C1 segment of cervical spinal cord (tissue), 14 donors: ENCODE results near the gene TTC9B.
A peak's percentile ranks its signal among the peaks of the same experiment; 100 is the strongest.

Experiments
- DNase-seq, 14 donors: peaks; one replicate each; lab custom pipeline; 2025; lab: John Stamatoyannopoulos, UW

The TTC9B gene

GRCh38 chr19:40217934-40218890 lies at the start of gene TTC9B:
TTC9B (minus strand) TSS chr19:40218384; CDS start chr19:40218381, 3 bp downstream.
- DNase-seq, result peak in 8 of 14 donors; percentile 3 to 71 (median 23)

DNA sequence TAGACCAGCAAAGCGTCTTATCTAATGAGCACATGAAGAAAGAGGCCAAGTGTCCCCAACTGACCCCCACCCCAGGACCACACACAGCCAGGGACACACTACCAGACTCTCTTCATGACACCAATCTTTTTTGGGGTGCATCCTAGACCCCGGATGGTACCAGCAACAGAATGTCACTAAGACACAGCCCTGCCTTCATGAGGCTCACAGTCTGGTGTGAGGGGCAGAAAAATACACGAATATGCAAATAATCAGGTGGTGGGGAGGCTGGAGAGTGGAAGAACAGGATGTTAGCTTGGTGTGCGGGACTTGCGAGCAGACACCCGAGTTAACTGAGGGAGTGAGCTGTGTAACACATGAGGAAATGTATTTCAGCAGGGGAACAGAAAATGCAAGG lies 49.4 kb upstream of the TTC9B start:
- no peak for DNase-seq

GRCh38 chr19:40266912-40267600 lies 48.9 kb upstream of the TTC9B start:
- DNase-seq, result no peak

GRCh38 chr19:40266119-40266518 lies 47.9 kb upstream of the TTC9B start:
- peak in 4 of 14 donors; percentile 19 to 85 (median 24) for DNase-seq

- DNase-seq, result no peak
Measured at GRCh38 chr19:40265763-40266099, 47.5 kb upstream of the TTC9B start.

DNA sequence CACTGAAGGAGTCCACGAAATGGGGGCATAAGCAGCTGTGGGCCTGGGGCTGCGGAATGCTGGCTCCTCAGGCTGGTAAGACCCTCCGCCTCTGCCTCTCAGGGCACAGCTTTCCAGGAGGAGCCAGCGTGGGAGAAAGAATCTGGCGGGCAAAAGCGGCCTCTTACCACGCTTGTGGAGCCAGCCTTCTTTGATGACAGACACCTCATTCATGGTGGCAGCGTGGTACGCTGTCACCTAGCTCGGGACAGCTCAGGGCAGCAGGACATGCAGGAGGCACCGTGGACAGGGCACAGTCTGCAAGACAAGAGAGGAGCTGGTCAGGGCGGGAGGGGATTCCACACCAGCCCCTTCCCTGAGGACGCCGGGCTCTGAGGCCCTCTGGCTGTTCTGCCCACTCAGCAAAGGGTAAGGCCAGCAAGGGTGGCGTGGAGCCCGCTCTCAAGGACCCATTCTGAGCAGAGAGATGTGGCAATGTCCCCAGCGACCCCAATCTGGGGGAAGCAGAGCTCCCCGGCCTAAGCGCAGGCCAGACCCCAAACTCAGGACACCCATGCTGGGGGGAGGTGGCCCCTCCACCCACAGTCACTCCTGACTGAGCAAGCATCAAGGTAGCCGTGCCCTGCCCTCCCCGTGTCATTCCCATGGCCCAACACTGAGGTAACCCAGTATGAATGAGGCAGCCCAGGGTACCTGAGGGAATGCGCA lies 47.0 kb upstream of the TTC9B start:
- DNase-seq, result peak in 1 of 14 donors; percentile 60

DNA sequence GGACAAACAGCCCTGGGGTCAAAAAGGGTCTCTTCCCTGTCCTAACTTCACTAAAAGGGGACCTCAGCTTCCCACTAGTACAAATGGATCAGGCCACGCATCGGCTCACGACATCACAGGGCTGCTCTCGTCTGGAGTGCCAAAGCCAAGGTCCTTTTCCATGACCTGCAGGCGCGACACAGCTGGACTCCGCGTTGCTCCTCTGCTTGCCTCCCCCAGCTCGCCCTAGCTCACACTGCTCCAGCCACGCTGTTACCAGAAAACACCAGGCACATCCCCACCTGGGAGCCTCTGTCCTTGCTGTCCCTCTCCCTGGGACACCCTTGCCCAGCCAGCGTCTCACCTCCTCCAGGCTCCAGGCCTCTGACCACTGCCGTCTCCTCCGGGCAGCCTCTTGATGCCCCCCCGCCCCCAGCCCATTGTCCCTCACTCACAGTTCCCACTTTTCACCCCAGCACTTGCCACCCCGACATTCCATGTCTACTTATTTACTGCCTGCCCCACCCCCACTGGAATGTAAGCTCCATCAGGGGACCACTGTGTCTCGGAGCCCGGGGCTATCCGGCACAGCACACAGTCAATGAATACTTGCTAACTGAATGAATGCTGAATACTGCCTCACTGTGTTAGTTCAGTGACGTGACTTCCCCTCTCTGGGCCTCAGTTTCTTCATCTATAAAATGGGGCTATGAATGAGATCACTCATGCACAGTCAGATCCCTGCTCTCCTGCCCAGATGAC lies 46.3 kb upstream of the TTC9B start:
- DNase-seq, result peak in 1 of 14 donors; percentile 50

DNA sequence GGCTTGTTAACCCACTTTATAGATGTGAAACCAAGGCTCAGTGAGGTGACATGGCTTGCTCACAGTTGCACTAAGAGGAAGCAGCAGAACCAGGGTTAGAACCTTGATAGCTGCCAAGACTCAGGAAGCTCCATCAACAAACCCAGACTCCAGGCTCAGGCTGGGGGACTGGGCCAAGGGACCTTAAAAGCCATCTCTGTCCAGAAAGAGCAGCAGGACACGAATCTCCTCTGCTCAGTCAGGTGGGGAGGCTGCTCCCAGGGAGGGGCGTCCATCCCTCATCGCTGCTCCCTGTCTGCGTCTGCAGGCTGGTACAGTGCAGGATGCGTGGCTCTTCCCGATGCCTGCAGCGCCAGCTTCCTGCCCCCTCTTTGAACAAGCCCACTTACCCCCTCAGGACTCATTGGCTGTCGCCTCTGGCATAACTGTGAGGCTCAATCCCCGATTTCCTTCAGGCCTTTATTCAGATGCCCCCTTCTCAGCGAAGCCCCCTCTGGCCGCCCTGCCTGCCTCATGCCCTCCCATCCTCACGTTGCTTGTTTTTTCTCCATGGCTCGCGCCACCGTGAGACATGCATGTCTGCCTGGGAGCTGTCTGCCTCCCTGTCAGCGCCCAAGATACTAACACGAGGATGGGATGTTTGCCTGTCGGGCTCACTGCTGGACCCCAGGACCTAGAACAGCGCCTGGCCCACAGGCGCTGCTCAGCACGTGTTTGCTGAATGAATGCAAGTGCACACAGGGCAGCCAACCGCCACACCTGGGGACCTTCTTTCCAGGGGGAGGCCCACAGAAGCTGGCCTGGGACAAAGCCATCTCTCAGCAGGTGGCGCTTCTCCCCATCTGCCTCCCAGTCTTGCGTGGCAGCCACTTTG lies 45.5 kb upstream of the TTC9B start:
- DNase-seq, result peak in 1 of 14 donors; percentile 66

DNA sequence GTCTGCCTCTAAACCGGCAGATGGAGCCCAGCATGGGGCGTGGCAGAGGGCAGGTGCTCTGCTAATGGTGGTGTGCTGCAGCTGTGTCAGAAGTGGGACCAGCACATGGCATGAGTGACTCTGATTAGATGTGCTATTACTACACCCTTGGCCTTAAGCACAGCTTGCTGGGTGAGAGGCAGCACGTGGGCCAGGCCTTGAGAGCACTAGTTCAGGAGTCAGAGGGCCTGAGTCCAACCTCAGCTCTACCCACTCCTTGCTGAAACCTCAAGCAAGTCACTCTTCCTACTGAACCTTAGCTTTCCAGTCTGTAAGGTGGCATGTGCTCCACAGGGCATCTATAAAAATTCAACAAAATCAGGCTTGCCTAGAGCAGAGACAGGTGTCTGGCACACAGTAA lies 44.2 kb upstream of the TTC9B start:
- no peak for DNase-seq

GRCh38 chr19:40261631-40262030 lies 43.4 kb upstream of the TTC9B start:
- DNase-seq, result no peak

DNA sequence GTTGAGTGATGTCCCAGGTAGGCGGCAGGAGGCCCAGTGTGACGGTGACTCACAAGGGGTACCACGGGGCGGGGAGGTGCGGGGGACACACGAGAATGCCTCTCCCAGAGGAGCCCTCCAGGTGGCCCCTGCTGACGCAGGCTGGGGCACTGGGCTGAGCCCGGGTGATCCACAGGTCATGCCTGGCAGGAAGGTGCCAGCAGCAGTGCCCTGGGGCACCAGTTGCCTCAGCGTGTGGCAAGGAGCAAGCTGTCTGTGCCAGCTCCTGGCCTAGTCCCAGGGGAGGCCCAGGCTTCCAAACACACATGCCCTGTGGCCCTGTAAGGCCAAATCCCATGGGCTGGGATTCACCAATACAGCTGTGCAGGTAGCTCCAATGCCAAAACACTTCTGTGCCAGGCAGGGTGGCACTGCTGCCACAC lies 38.9 kb upstream of the TTC9B start:
- DNase-seq, result no peak

GRCh38 chr19:40256512-40256911 lies 38.3 kb upstream of the TTC9B start:
- DNase-seq, result no peak

- DNase-seq, result no peak
Measured at GRCh38 chr19:40255619-40256166, 37.5 kb upstream of the TTC9B start.

GRCh38 chr19:40254714-40255418 lies 36.7 kb upstream of the TTC9B start:
- DNase-seq, result no peak

DNA sequence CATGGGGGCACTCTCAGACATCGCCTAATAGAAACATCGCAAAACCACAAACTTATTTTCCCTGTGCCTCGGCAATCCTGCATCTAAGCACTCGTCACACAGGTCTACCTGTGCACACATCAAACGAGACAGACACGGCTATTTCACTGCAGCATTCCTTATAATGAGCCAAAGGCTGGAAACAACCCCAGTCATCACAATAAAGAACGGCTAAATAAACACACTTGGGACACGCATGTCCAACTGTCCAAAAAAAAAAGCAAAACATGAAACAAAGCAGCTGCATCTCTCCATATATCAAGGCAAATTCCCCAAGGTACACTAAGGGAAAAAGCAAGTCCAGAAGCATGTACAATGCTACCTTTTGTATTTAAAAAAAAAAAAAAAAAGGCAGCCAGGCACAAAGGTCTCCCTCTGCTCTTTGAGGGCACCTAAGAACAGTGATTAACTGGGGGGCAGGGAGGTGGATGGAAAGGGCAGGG lies 35.5 kb upstream of the TTC9B start:
- DNase-seq, result no peak

GRCh38 chr19:40252395-40252794 lies 34.2 kb upstream of the TTC9B start:
- DNase-seq, result peak in 1 of 14 donors; percentile 58

DNA sequence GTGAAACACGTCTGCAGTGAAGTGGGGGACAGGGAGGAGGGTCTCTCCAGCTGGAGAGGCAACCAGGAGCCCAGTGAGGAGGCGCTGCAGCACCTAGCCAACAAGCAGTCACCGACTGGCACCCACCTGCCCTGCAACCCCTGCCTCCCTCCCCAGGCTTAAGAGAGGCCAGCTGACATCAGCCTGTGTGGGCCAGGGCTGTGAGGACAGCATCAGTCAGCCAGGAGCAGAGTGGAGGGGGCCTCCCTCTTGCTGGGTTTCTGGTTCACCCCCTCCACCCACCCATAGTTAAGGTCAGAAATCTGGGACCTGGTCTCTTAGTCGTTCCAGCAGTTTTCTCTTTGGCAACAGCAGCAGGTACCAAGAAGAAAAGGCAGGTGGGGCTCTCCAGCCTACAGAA lies 33.8 kb upstream of the TTC9B start:
- DNase-seq, result no peak

GRCh38 chr19:40251244-40251643 lies 33.1 kb upstream of the TTC9B start:
- DNase-seq, result no peak

GRCh38 chr19:40249781-40250180 lies 31.6 kb upstream of the TTC9B start:
- no peak for DNase-seq
